ENCODE measurements around the gene POM121L2. TPM values are rescaled to one million over a fixed set of nuclear protein-coding genes. Genes with fewer than 3 reads are reported as not detected.

The POM121L2 gene
- total and polyA plus RNA-seq, 2 of the 13 experiments (the other 11 are each of a cell fraction or from before 2014, with no cell fraction given): not detected

GRCh38 chr6:27332692-27333641 is 20.9 kb upstream of the POM121L2 start (continued):
- no peak for TF ChIP-seq EED (CRISPR knock-in tag; IDR thresholded peaks at IDR 0.05)
- no peak; the same call in 1 of the 2 replicates for TF ChIP-seq PHF21A (CRISPR knock-in tag; IDR thresholded peaks at IDR 0.05)
- TF ChIP-seq SCMH1 (CRISPR knock-in tag; IDR thresholded peaks at IDR 0.05; ENCODE audit: borderline replicate concordance): no peak
- TF ChIP-seq ARNT2 (CRISPR knock-in tag; IDR thresholded peaks at IDR 0.05; ENCODE audit: low read depth): peak; percentile 53; the same call in 1 of the 2 replicates
- no peak for TF ChIP-seq ZNF674 (CRISPR knock-in tag; IDR thresholded peaks at IDR 0.05; ENCODE audit: low read depth)
- TF ChIP-seq ZNF775 (CRISPR knock-in tag; IDR thresholded peaks at IDR 0.05; ENCODE audit: borderline replicate concordance): no peak
- no peak for TF ChIP-seq TCF12 (IDR thresholded peaks at IDR 0.05)
- no peak for TF ChIP-seq TCF12 (CRISPR knock-in tag; IDR thresholded peaks at IDR 0.05)
- no peak for TF ChIP-seq CERS6 (CRISPR knock-in tag; IDR thresholded peaks at IDR 0.05)
- TF ChIP-seq ZNF646 (CRISPR knock-in tag; IDR thresholded peaks at IDR 0.05): peak; percentile 57; the same call in 1 of the 2 replicates
- 0 out of 2 replicates have a peak, but pooled peaks have one; percentile 27 for TF ChIP-seq ZNF503 (CRISPR knock-in tag; IDR thresholded peaks at IDR 0.05)
- TF ChIP-seq CEBPZ (IDR thresholded peaks at IDR 0.05; ENCODE audit: low read length): no peak
- no peak for TF ChIP-seq SRY (CRISPR knock-in tag; IDR thresholded peaks at IDR 0.05)
- TF ChIP-seq ZNF577 (CRISPR knock-in tag; IDR thresholded peaks at IDR 0.05; ENCODE audit: borderline replicate concordance, low read depth): no peak
- no peak for TF ChIP-seq ZNF296 (CRISPR knock-in tag; conservative IDR thresholded peaks at IDR 0.05)

Measured in HepG2 (cell line).